MM.1S (cell line): Measurements from ENCODE around the gene TULP4.

ENCODE experiments used
- DNase-seq: peaks from one replicate; pipeline ENCODE4 v3.0.0-alpha.2; 2015
- H2AFZ ChIP-seq: fragments of 300-600 bp; sonication (generic); 2 replicates; pipeline ENCODE4 v1.6.0; 2016; ENCODE audit warnings: antibody characterized with exemption, low read length
- H3F3A ChIP-seq: fragments of 300-600 bp; sonication (generic); 2 replicates; pipeline ENCODE4 v1.6.1; 2016; ENCODE audit warnings: mild to moderate bottlenecking, antibody characterized with exemption, low read length, moderate library complexity, mixed read lengths; ENCODE audit not compliant: insufficient read depth
- H3K27ac ChIP-seq: fragments of 300-600 bp; sonication (generic); 2 replicates; pipeline ENCODE4 v1.5.1; 2016; ENCODE audit warnings: mild to moderate bottlenecking, low read length
- H3K27me3 ChIP-seq: fragments of 300-600 bp; sonication (generic); replicated peaks from 2 replicates; pipeline ENCODE4 v1.6.0; 2016; ENCODE audit warnings: low read length; ENCODE audit not compliant: insufficient read depth
- H3K36me3 ChIP-seq: fragments of 300-600 bp; sonication (generic); replicated peaks from 2 replicates; pipeline ENCODE4 v1.6.1; 2016; ENCODE audit warnings: mild to moderate bottlenecking, low read length, mixed read lengths; ENCODE audit not compliant: insufficient read depth
- H3K4me1 ChIP-seq: fragments of 300-600 bp; sonication (generic); 2 replicates; pipeline ENCODE4 v1.6.1; 2016; ENCODE audit warnings: low read length, mixed read lengths
- H3K4me2 ChIP-seq: fragments of 300-600 bp; sonication (generic); 2 replicates; pipeline ENCODE4 v1.6.0; 2016; ENCODE audit warnings: low read depth, low read length
- H3K4me3 ChIP-seq: fragments of 300-600 bp; sonication (generic); 2 replicates; pipeline ENCODE4 v1.5.1; 2016; ENCODE audit warnings: low read length, mixed read lengths
- H3K79me2 ChIP-seq: fragments of 300-600 bp; sonication (generic); 2 replicates; pipeline ENCODE4 v1.6.1; 2016; ENCODE audit warnings: mixed run types, low read length, mixed read lengths
- H3K9ac ChIP-seq: fragments of 300-600 bp; sonication (generic); 2 replicates; pipeline ENCODE4 v1.6.1; 2016; ENCODE audit warnings: low read length, mixed read lengths
- H3K9me2 ChIP-seq: fragments of 300-600 bp; sonication (generic); replicated peaks from 2 replicates; pipeline ENCODE4 v1.6.1; 2016; ENCODE audit warnings: mild to moderate bottlenecking, low read length, mixed read lengths; ENCODE audit not compliant: insufficient read depth
- H3K9me3 ChIP-seq: fragments of 300-600 bp; sonication (generic); replicated peaks from 2 replicates; pipeline ENCODE4 v1.6.1; 2016; ENCODE audit warnings: mild to moderate bottlenecking, low read length, mixed read lengths; ENCODE audit not compliant: insufficient read depth
- H4K20me1 ChIP-seq: fragments of 300-600 bp; sonication (generic); 2 replicates; pipeline ENCODE4 v1.6.1; 2016; ENCODE audit warnings: mild to moderate bottlenecking, low read length, moderate library complexity, mixed read lengths; ENCODE audit not compliant: insufficient read depth
- EZH2 ChIP-seq: fragments of 300-600 bp; sonication (generic); optimal IDR thresholded peaks from 2 replicates; pipeline ENCODE3; 2017; ENCODE audit warnings: low read depth, mild to moderate bottlenecking, antibody characterized with exemption, low read length, mixed read lengths
- EZH2phosphoT487 ChIP-seq: fragments of 300-600 bp; sonication (generic); IDR thresholded peaks from 2 replicates; pipeline ENCODE4 v1.6.1; 2018; ENCODE audit warnings: antibody characterized with exemption, low read length
- TF ChIP-seq, protein P1 (sequence below): fragments of 300-600 bp; sonication (generic); IDR thresholded peaks from 2 replicates; pipeline ENCODE4 v1.5.1; 2016; ENCODE audit warnings: antibody characterized with exemption, low read length, mixed read lengths

Gene TULP4

DNA sequence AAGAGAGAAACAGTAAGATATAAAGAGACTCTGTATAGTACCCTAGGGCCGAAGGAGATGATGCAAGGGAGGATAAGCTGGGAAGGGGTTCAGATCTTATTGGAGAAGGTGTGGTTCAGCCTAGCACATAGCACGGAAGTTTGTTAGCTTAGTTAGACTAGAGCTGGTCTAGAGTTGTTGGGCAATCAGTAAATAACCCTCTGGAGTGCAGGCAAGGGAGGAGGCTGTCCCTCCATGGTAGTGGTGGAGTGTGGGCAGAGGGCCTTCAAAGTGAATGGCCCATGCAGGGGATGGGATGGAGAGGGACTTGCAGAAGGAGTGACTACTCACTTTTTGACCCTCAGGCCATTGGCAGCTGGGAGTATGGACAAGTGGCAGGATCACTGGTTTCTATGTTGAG, 20.0 kb downstream of the TULP4 start:
- TF ChIP-seq EZH2phosphoT487 (no peak), EZH2 (no peak)
- TF ChIP-seq, protein P1, sequence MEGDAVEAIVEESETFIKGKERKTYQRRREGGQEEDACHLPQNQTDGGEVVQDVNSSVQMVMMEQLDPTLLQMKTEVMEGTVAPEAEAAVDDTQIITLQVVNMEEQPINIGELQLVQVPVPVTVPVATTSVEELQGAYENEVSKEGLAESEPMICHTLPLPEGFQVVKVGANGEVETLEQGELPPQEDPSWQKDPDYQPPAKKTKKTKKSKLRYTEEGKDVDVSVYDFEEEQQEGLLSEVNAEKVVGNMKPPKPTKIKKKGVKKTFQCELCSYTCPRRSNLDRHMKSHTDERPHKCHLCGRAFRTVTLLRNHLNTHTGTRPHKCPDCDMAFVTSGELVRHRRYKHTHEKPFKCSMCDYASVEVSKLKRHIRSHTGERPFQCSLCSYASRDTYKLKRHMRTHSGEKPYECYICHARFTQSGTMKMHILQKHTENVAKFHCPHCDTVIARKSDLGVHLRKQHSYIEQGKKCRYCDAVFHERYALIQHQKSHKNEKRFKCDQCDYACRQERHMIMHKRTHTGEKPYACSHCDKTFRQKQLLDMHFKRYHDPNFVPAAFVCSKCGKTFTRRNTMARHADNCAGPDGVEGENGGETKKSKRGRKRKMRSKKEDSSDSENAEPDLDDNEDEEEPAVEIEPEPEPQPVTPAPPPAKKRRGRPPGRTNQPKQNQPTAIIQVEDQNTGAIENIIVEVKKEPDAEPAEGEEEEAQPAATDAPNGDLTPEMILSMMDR: no peak
- H3K79me2 ChIP-seq: no peaks in the 10 kb centered on the region
- no peaks in the 10 kb centered on the region for H3K4me1 ChIP-seq

DNA sequence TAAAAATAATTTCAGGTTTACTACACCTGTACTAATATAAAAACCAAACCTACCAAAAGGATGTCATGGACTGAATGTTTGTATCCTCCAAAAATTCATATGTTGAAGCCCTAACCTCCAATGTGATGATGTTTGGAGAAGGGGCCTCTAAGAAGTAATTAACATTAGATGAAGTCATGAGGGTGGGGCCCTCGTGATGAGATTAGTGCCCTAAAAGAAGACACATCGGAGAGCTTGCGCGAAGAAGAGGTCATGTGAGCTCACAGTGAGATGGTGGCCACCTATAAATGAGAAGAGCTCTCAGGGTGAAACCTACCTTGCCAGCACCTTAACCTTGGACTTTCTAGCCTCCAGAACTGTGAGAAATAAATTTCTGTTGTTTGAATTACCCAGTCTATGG, 20.8 kb downstream of the TULP4 start:
- no peak overlapping the region for H3K4me2 ChIP-seq
- H4K20me1 ChIP-seq: no peaks in the 10 kb centered on the region
- TF ChIP-seq, protein P1: no peak
- no peak for TF ChIP-seq EZH2
- TF ChIP-seq EZH2phosphoT487: no peak
- H3K9me3 ChIP-seq: no peaks in the 10 kb centered on the region
- H3F3A ChIP-seq: no peaks in the 10 kb centered on the region
- H3K79me2 ChIP-seq: no peaks in the 10 kb centered on the region
- H3K4me1 ChIP-seq: no peaks in the 10 kb centered on the region
- H3K9ac ChIP-seq: no peak overlapping the region
- no peaks in the 10 kb centered on the region for H3K27me3 ChIP-seq
- H3K9me2 ChIP-seq: no peaks in the 10 kb centered on the region
- no peak overlapping the region for H2AFZ ChIP-seq
- no peaks in the 10 kb centered on the region for H3K36me3 ChIP-seq
- H3K4me3 ChIP-seq: no peak overlapping the region
- no peak for DNase-seq
- H3K27ac ChIP-seq: no peak overlapping the region

More for the DNA sequence above, 20.0 kb downstream of the TULP4 start:
- Histone ChIP-seq H3K36me3 (no peaks in the 10 kb centered on the region), H4K20me1 (no peaks in the 10 kb centered on the region), H3K27ac (no peak overlapping the region), H3K4me2 (no peak overlapping the region), H3K9ac (no peak overlapping the region), H3F3A (no peaks in the 10 kb centered on the region), H3K27me3 (no peaks in the 10 kb centered on the region), H3K4me3 (no peak overlapping the region), H3K9me2 (no peaks in the 10 kb centered on the region), H2AFZ (no peak overlapping the region), H3K9me3 (no peaks in the 10 kb centered on the region)
- DNase-seq: no peak

DNA sequence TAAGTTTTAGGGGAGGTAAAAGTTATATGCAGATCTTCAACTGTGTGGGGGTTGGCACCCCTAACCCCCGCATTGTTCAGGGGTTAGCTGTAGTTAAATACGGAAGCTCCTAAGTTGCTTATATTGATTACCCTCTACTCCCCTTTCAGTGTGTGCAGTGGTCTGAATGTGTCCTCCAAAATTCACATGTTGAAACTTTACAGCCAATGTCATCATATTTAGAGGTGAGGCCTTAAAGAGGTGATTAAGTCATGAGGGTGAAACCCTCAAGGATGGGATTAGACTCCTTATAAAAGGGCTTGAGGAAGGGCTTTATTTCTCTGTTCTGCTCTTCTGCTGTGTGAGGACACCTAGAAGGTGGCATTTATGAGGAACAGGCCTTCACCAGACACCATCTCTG, 22.3 kb downstream of the TULP4 start:
- H2AFZ ChIP-seq: no peak overlapping the region
- H3K9me2 ChIP-seq: no peaks in the 10 kb centered on the region
- H4K20me1 ChIP-seq: no peaks in the 10 kb centered on the region
- TF ChIP-seq EZH2: no peak
- TF ChIP-seq, protein P1: no peak
- no peak for TF ChIP-seq EZH2phosphoT487
- no peaks in the 10 kb centered on the region for H3K4me1 ChIP-seq
- H3K27me3 ChIP-seq: no peaks in the 10 kb centered on the region
- no peak for DNase-seq
- H3K4me3 ChIP-seq: no peak overlapping the region
- no peaks in the 10 kb centered on the region for H3K36me3 ChIP-seq
- H3K27ac ChIP-seq: no peak overlapping the region
- no peak overlapping the region for H3K9ac ChIP-seq
- no peaks in the 10 kb centered on the region for H3K79me2 ChIP-seq
- no peaks in the 10 kb centered on the region for H3K9me3 ChIP-seq
- no peak overlapping the region for H3K4me2 ChIP-seq
- H3F3A ChIP-seq: no peaks in the 10 kb centered on the region
